Measurements from ENCODE around the gene SEMA3B.

The SEMA3B gene

GRCh38 chr3:50226888-50227389 lies 42.0 kb upstream of the SEMA3B start:
- H3K27ac ChIP-seq: peak overlapping the region; percentile 82
- TF ChIP-seq CTCF (conservative IDR thresholded peaks at IDR 0.05): no peak

GRCh38 chr3:50227390-50228183 lies 41.4 kb upstream of the SEMA3B start:
- TF ChIP-seq CTCF (conservative IDR thresholded peaks at IDR 0.05): peak; percentile 96

GRCh38 chr3:50228184-50228763 lies 40.7 kb upstream of the SEMA3B start:
- H3K27ac ChIP-seq: peak overlapping the region; percentile 82

More at GRCh38 chr3:50227390-50228183, 41.4 kb upstream of the SEMA3B start:
- peak overlapping the region; percentile 82 for H3K27ac ChIP-seq

GRCh38 chr3:50229490-50229889 lies 39.5 kb upstream of the SEMA3B start:
- no peak overlapping the region for H3K27ac ChIP-seq

GRCh38 chr3:50230104-50230793 lies 38.7 kb upstream of the SEMA3B start:
- H3K27ac ChIP-seq: no peak overlapping the region
- TF ChIP-seq CTCF (conservative IDR thresholded peaks at IDR 0.05): no peak

More at GRCh38 chr3:50229490-50229889, 39.5 kb upstream of the SEMA3B start:
- TF ChIP-seq CTCF (conservative IDR thresholded peaks at IDR 0.05): no peak

- H3K27ac ChIP-seq: no peak overlapping the region
- no peak for TF ChIP-seq CTCF (conservative IDR thresholded peaks at IDR 0.05)
Measured at GRCh38 chr3:50230794-50231125, 38.2 kb upstream of the SEMA3B start.

- H3K27ac ChIP-seq: no peak overlapping the region
- TF ChIP-seq CTCF (conservative IDR thresholded peaks at IDR 0.05): no peak
Measured at GRCh38 chr3:50231581-50231980, 37.4 kb upstream of the SEMA3B start.
